NCI-H774 (cell line): Measurements from ENCODE around the gene C1orf122.
"Not testable (repeated sequence)": the region's sequence is repeated elsewhere in the genome, so short reads cannot be mapped to it uniquely, and the experiment has no call there.

Experiments
- DNase-seq: peaks from one replicate; lab custom pipeline; 2025; lab: John Stamatoyannopoulos, UW

C1orf122 gene

GRCh38 chr1:37807555-37808368 lies at the start of gene C1orf122, which contains the start of gene YRDC:
TSS of gene C1orf122 (plus strand) at chr1:37807790. CDS start at chr1:37808405, 615 bp downstream.
TSS of gene YRDC (minus strand) at chr1:37808208. CDS start at chr1:37808180, 28 bp downstream.
- DNase-seq = peak; percentile 98

- no peak for DNase-seq
Observed at GRCh38 chr1:37759451-37759850, 48.1 kb upstream of the C1orf122 start.

DNA sequence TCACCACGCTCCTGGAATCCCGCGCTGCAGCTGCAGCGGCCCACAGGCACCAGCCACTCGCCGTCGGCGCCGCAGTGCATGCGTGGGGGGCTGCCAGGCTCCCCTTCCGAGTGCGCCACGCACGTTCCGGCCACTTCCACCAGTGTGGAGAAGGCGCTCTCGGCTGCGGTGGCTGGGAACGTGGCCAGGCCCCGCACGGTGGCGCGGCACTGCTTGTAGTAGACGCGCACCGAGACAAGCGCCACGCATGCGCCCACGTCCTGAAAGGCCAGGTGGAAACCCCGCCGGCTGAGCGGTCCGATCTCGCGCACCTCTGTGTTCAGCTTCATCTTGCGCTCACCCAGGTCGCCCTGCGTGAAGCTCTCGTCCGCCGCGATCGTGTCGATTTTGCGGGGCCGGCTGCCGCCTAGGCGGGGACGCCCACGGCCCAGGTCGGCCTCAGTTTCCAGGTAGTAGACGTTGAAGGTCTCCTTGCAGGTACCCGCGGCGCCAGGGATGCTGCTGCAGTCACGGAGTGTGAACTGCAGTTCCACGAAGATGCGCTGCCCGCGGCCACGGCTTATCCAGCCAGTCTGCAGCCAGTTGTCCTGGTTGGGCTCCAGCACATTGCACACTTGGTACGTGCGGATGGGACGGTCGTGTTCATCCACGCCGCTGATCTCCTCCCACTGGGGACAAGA lies 46.0 kb upstream of the C1orf122 start:
- no peak for DNase-seq

- no peak for DNase-seq
Observed at GRCh38 chr1:37762516-37762915, 45.1 kb upstream of the C1orf122 start.

- no peak for DNase-seq
Observed at GRCh38 chr1:37763791-37764413, 43.7 kb upstream of the C1orf122 start.

- no peak for DNase-seq
Observed at GRCh38 chr1:37764414-37764825, 43.2 kb upstream of the C1orf122 start.

DNA sequence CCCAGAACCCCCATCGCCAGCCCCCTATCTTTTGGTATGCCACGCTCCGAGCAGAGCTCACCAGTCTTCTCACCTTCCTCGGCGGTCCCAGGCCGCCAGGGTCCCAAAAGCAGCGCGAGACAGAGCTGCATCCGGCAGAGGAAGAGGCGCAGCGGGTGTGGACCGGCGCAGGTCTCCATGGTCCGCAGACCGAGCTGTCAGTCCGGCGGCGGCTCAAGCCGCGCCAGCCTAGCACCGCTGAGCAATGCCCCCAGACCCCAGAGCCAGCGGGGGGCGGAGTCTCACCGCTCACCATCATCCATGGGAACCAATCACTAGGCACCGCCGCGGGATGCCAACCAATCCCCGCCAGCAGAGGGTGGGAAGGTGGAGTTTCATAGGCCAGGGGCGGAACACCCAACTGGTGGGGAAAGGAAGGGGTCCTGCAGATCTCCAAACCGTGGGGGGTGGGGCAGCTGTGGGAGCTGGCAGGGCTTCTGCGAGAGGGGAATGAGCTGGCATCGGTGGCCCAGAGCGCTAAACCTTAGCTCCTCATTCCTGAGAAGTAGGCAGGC lies 42.6 kb upstream of the C1orf122 start, which contains the start of gene EPHA10:
Gene EPHA10, minus strand, starts transcription at position 233 of the 554 bp plus-strand sequence. Its CDS starts 54 bp downstream, at position 179.
- peak; percentile 41 for DNase-seq

- peak; percentile 45 for DNase-seq
Observed at GRCh38 chr1:37765916-37766664, 41.5 kb upstream of the C1orf122 start.

- DNase-seq = no peak
Observed at GRCh38 chr1:37767488-37767887, 40.1 kb upstream of the C1orf122 start.

DNA sequence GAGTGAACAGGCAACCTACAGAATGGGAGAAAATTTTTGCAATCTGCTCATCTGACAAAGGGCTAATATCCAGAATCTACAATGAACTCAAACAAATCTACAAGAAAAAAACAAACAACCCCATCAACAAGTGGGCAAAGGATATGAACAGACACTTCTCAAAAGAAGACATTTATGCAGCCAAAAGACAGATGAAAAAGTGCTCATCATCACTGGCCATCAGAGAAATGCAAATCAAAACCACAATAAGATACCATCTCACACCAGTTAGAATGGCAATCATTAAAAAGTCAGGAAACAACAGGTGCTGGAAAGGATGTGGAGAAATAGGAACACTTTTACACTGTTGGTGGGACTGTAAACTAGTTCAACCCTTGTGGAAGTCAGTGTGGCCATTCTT lies 36.1 kb upstream of the C1orf122 start:
- not testable (repeated sequence) for DNase-seq

GRCh38 chr1:37776946-37777516 lies 30.6 kb upstream of the C1orf122 start:
- DNase-seq = no peak

GRCh38 chr1:37778654-37779053 lies 28.9 kb upstream of the C1orf122 start:
- no peak for DNase-seq

DNA sequence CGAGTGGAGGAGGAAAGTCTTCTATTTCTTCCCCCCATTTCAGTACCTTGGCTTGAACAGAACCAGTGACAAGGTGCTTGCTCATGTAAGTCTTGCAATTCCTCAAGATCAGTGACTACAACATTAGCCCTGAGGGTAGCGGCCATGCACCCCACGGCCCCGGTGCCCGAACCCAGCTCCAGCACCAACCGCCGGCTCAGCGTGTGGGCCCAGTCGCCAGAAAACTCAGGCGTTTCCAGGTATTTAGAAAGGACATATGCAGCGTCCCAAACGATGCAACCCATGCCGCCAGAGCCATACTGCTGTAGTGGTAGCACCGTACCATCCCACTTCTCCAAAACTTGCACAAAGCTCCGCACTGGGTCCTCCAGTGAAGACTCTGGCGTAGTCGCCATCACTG lies 25.1 kb upstream of the C1orf122 start:
- DNase-seq = no peak

- no peak for DNase-seq
Observed at GRCh38 chr1:37792943-37793686, 14.5 kb upstream of the C1orf122 start.

GRCh38 chr1:37793773-37794371 lies 13.7 kb upstream of the C1orf122 start, which contains the start of gene MANEAL:
TSS of gene MANEAL (plus strand) at chr1:37793847. CDS start at chr1:37794183, 336 bp downstream.
- peak; percentile 85 for DNase-seq

DNA sequence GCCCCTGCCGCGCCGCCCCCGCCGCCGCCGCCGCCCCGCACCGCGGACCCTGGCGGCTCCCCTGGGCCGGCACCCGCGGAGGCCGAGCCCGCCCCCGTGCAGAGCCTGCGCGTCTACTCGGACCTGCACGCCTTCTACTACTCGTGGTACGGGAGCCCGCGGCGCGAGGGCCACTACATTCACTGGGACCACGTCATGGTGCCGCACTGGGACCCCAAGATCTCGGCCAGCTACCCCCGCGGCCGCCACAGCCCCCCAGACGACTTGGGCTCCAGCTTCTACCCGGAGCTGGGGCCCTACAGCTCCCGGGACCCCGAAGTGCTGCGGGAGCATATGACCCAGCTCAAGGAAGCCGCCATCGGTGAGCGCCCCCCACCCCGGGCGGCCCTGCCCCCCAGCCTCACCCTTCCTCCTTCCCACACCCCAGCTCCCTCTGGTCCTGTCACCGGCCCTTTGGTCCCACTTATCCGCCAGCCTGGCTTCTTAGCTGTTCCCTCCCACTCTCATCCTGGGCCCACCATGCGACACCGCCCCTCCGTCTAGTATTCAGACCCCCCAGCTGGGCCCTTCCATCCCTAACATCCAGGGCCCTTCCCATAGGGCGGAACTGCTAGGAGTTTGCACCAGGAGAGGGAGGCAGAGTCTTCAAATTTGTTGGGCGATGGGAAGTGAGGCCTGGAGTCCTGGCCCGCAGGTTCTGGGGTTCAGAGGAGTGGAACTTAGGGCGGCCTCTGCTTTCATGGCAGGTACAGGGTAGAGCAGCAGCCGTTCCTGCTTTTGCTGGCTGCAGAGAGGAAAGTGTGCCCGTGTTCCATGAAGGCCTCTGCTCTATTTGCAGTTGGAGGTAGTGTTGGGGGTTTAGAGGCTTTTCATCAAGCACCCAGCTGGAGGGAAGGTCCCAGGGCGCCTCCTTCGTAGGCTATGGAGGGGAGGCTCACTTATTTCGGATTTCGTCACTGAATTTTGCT lies 12.9 kb upstream of the C1orf122 start:
- DNase-seq = peak; percentile 48

DNA sequence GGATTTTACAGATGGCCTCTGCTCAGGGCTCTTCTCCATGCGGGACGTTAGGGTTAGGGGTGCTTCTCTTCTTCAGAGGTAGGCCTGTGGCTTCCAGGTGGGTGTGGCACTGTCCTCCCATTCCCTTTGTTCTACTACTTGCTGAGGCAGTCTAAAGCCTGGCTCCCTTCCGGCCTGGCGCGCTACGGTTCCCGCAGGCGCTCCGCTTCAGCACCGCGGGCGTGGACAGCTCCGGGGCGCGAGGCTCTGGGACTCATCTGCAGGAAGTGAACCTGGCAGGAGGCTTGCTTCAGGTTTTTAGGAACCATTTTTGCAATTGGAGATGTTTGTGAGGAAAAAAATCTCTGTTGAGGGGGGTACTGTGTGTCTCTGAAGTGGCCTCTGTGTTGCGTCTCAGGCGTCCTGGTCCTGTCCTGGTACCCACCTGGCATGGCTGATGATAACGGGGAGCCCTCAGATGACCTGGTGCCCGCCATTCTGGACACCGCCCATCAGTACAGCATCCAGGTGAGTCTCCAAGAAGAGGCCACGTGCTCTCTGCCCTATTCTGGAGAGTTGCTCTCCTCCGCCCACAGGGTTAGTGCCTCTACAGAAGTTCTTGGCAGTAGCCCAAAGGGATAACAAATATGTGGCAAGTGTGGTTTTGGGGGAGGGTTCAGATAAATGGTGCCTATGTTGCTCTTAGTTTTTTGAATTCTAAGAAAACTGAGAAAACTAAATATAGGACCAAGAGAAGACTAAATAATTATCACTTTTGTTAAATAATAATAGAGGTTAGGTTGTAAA lies 12.1 kb upstream of the C1orf122 start:
- DNase-seq = no peak
